HepG2 (cell line): Measurements from ENCODE around the gene FEM1B. TPM values are rescaled to one million over a fixed set of nuclear protein-coding genes. Genes with fewer than 3 reads are reported as not detected.

Experiments
- ATF3 ChIP-seq: sonication (generic); formaldehyde crosslinking; IDR thresholded peaks from 2 replicates; pipeline ENCODE4 v1.4.0; 2020; ENCODE audit warnings: missing genetic modification reagents
- CSRNP1 ChIP-seq: sonication (generic); formaldehyde crosslinking; IDR thresholded peaks from 2 replicates; pipeline ENCODE4 v1.8.1; 2023; ENCODE audit warnings: mild to moderate bottlenecking, missing genetic modification reagents
- E2F5 ChIP-seq: sonication (generic); formaldehyde crosslinking; conservative IDR thresholded peaks from 2 replicates; pipeline ENCODE4 v1.4.0; 2020; ENCODE audit warnings: missing genetic modification reagents
- EHMT2 ChIP-seq: fragments of 200-600 bp; sonication (generic); IDR thresholded peaks from 2 replicates; pipeline ENCODE4 v1.7.0; 2017; ENCODE audit warnings: antibody characterized with exemption, low read depth, low read length, borderline replicate concordance
- FOXO1 ChIP-seq: sonication (generic); formaldehyde crosslinking; IDR thresholded peaks from 2 replicates; pipeline ENCODE4 v1.4.0; 2020; ENCODE audit warnings: missing genetic modification reagents
- HOXD1 ChIP-seq: sonication (generic); formaldehyde crosslinking; IDR thresholded peaks from 2 replicates; pipeline ENCODE4 v1.5.0; 2020; ENCODE audit warnings: missing genetic modification reagents
- IRX3 ChIP-seq: sonication (generic); formaldehyde crosslinking; IDR thresholded peaks from 2 replicates; pipeline ENCODE4 v1.8.1; 2023; ENCODE audit warnings: mild to moderate bottlenecking, low read depth, missing genetic modification reagents, borderline replicate concordance
- JDP2 ChIP-seq: sonication (generic); formaldehyde crosslinking; IDR thresholded peaks from 2 replicates; pipeline ENCODE4 v1.8.1; 2022; ENCODE audit warnings: missing genetic modification reagents, borderline replicate concordance
- KDM5A ChIP-seq: fragments of 200-600 bp; sonication (generic); IDR thresholded peaks from 2 replicates; pipeline ENCODE4 v1.7.0; 2018; ENCODE audit warnings: antibody characterized with exemption, mild to moderate bottlenecking, low read length, borderline replicate concordance
- MTA1 ChIP-seq: sonication (generic); formaldehyde crosslinking; IDR thresholded peaks from 2 replicates; pipeline ENCODE4 v1.4.0; 2020; ENCODE audit warnings: missing genetic modification reagents, mild to moderate bottlenecking, borderline replicate concordance
- POGK ChIP-seq: sonication (generic); formaldehyde crosslinking; conservative IDR thresholded peaks from 2 replicates; pipeline ENCODE4 v1.8.0; 2022; ENCODE audit warnings: mild to moderate bottlenecking, moderate library complexity, missing genetic modification reagents
- RARG ChIP-seq: sonication (generic); formaldehyde crosslinking; IDR thresholded peaks from 2 replicates; pipeline ENCODE4 v1.4.0; 2020; ENCODE audit warnings: low read depth, mild to moderate bottlenecking, missing genetic modification reagents
- RXRB ChIP-seq: IDR thresholded peaks from 2 replicates; pipeline ENCODE4 v1.6.1; 2016; ENCODE audit warnings: borderline replicate concordance, missing genetic modification reagents, missing compliant biosample characterization
- SP4 ChIP-seq: sonication (generic); formaldehyde crosslinking; IDR thresholded peaks from 2 replicates; pipeline ENCODE4 v1.8.1; 2023; ENCODE audit warnings: mild to moderate bottlenecking, missing genetic modification reagents
- SRSF1 ChIP-seq: fragments of 200-400 bp; formaldehyde crosslinking; optimal IDR thresholded peaks from 2 replicates; pipeline ENCODE3; 2017; ENCODE audit warnings: mild to moderate bottlenecking, low read depth, low read length, moderate library complexity
- TFDP1 ChIP-seq: IDR thresholded peaks from 2 replicates; pipeline ENCODE4 v1.6.1; 2016; ENCODE audit warnings: missing compliant biosample characterization, missing genetic modification reagents, borderline replicate concordance
- ZBTB14 ChIP-seq: sonication (generic); formaldehyde crosslinking; IDR thresholded peaks from 2 replicates; pipeline ENCODE4 v1.4.0; 2020; ENCODE audit warnings: missing genetic modification reagents
- ZNF564 ChIP-seq: sonication (generic); formaldehyde crosslinking; IDR thresholded peaks from 2 replicates; pipeline ENCODE4 v1.8.1; 2023; ENCODE audit warnings: mild to moderate bottlenecking, missing genetic modification reagents
- ZNF761 ChIP-seq: sonication (generic); formaldehyde crosslinking; conservative IDR thresholded peaks from 2 replicates; pipeline ENCODE4 v1.4.0; 2020; ENCODE audit warnings: mild to moderate bottlenecking, missing genetic modification reagents
- ZNF781 ChIP-seq: sonication (generic); formaldehyde crosslinking; IDR thresholded peaks from 2 replicates; pipeline ENCODE4 v1.5.1; 2020; ENCODE audit warnings: borderline replicate concordance, mild to moderate bottlenecking, missing genetic modification reagents; ENCODE audit errors: not compliant biosample characterization
- ZSCAN21 ChIP-seq: sonication (generic); formaldehyde crosslinking; IDR thresholded peaks from 2 replicates; pipeline ENCODE4 v1.8.0; 2022; ENCODE audit warnings: mild to moderate bottlenecking, missing genetic modification reagents, moderate library complexity, borderline replicate concordance
- polyA plus RNA-seq, 8 experiments: library from polyadenylated mRNA; depleted of rRNA in 3 of 8; stranded (reverse) in 7 of 8; unstranded in 1 of 8; fragments of >200 nt; fragmentation: Illumina TruSeq in 4 of 8; extraction: Trizol in 4 of 8; gene quantifications; 2 replicates each; pipeline versions ENCODE4 v1.2.1 to v1.2.3, GENCODE V29; 2011 to 2016; ENCODE audit warnings: low read depth in 4 of 8, missing spikeins in 1 of 8, mixed read lengths in 1 of 8; ENCODE audit not compliant: insufficient read depth in 1 of 8
- total RNA-seq, 5 experiments: library from RNA; depleted of rRNA; stranded (reverse); fragments of >200 nt; fragmentation: Illumina TruSeq; extraction: Trizol; gene quantifications; 2 replicates each; pipeline ENCODE4 v1.2.3, GENCODE V29; 2016; ENCODE audit warnings: low read depth in 1 of 5

FEM1B gene
- total and polyA plus RNA-seq, 2 of the 13 experiments (the other 11 are each of a cell fraction or from before 2014, with no cell fraction given) = 38.1 to 40.0 TPM

GRCh38 chr15:68277603-68278344 lies at the start of gene FEM1B (continued):
- TF ChIP-seq POGK (CRISPR knock-in tag) = peak; percentile 54; the same call in 1 of the 2 replicates
- no peak; the same call in 1 of the 2 replicates for TF ChIP-seq JDP2 (CRISPR knock-in tag)
- TF ChIP-seq EHMT2 = peak; percentile 58; the same call in 1 of the 2 replicates
- TF ChIP-seq E2F5 (CRISPR knock-in tag) = peak; percentile 65; the same call in 1 of the 2 replicates
- peak; percentile 74; the same call in 1 of the 2 replicates for TF ChIP-seq RXRB (CRISPR knock-in tag)
- peak; percentile 89; the same call in 1 of the 2 replicates for TF ChIP-seq KDM5A
- peak; percentile 57; the same call in 1 of the 2 replicates for TF ChIP-seq ATF3 (CRISPR knock-in tag)
- TF ChIP-seq FOXO1 (CRISPR knock-in tag) = peak; percentile 46; the same call in 1 of the 2 replicates
- no peak for TF ChIP-seq RARG (CRISPR knock-in tag)
- TF ChIP-seq ZNF781 (CRISPR knock-in tag) = peak; percentile 85
- peak; percentile 85 for TF ChIP-seq TFDP1 (CRISPR knock-in tag)
- TF ChIP-seq ZSCAN21 = peak; percentile 82; the same call in 1 of the 2 replicates
- TF ChIP-seq ZNF564 (CRISPR knock-in tag) = peak; percentile 90
- TF ChIP-seq SP4 (CRISPR knock-in tag) = peak; percentile 87
- TF ChIP-seq ZNF761 (CRISPR knock-in tag) = peak; percentile 92
- peak; percentile 99 for TF ChIP-seq ZBTB14 (CRISPR knock-in tag)
- TF ChIP-seq SRSF1 = no peak
- TF ChIP-seq MTA1 = peak; percentile 77; the same call in 1 of the 2 replicates
- peak; percentile 95 for TF ChIP-seq HOXD1 (CRISPR knock-in tag)
- no peak; the same call in none of the 2 replicates for TF ChIP-seq IRX3 (CRISPR knock-in tag)
- peak; percentile 41; the same call in 1 of the 2 replicates for TF ChIP-seq CSRNP1 (CRISPR knock-in tag)
